GM19239 (cell line): Measurements from ENCODE around the gene QSER1.
"Not testable (repeated sequence)": the region's sequence is repeated elsewhere in the genome, so short reads cannot be mapped to it uniquely, and the experiment has no call there.

Experiments used
- DNase-seq: peaks from one replicate; pipeline ENCODE4 v3.0.0; 2011; ENCODE audit warnings: low spot score; ENCODE audit not compliant: insufficient read length
- FAIRE-seq: peaks from 2 replicates; lab custom pipeline; 2011; peaks lifted over from hg19 to GRCh38; lab: Jason Lieb, UNC

Gene QSER1

GRCh38 chr11:33029218-33029617 is 136.6 kb downstream of the QSER1 start:
- DNase-seq, FAIRE-seq: not testable (repeated sequence)
